ENCODE results near the gene EXOC6B. TPM values are rescaled to one million over a fixed set of nuclear protein-coding genes. Genes with fewer than 3 reads are reported as not detected.

EXOC6B gene
- total RNA-seq, 1 donor from 2014 or later = 45.6 TPM

DNA sequence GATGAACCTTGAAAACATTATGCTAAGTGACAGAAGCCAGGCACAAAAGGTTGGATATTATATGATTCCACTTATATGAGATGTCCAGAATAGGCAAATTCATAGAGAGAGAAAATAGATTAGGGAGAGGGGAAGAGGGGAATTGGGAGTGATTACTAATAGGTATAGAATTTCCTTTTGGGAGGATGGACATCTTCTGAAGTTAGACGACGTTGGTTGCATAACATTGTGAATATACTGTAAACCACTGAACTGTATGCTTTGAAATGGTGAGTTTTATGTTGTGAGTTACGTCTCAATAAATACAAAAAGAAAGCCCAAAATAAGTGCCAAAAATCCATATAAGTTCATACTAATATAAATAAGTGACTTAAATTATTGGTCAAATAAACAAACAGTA is 659.6 kb downstream of the EXOC6B start:
- no peak for DNase-seq (ENCODE audit: low spot score)
- Mint-ChIP-seq H3K27me3 (ENCODE audit: unreplicated experiment) (peaks cover 1% of the 10 kb centered on the region), H3K36me3 (ENCODE audit: low read depth, unreplicated experiment) (no peaks in the 10 kb centered on the region), H3K4me3 (ENCODE audit: unreplicated experiment) (no peak overlapping the region), H3K9me3 (ENCODE audit: unreplicated experiment) (no peaks in the 10 kb centered on the region), H3K27ac (ENCODE audit: unreplicated experiment) (no peak overlapping the region), H3K4me1 (ENCODE audit: unreplicated experiment) (no peaks in the 10 kb centered on the region)
- no peak for TF ChIP-seq CTCF (IDR thresholded peaks at IDR 0.05; ENCODE audit: unreplicated experiment)

- Mint-ChIP-seq H3K9me3 (ENCODE audit: unreplicated experiment) (no peaks in the 10 kb centered on the region), H3K27me3 (ENCODE audit: unreplicated experiment) (no peaks in the 10 kb centered on the region), H3K27ac (ENCODE audit: unreplicated experiment) (no peak overlapping the region), H3K36me3 (ENCODE audit: low read depth, unreplicated experiment) (no peaks in the 10 kb centered on the region), H3K4me3 (ENCODE audit: unreplicated experiment) (no peak overlapping the region), H3K4me1 (ENCODE audit: unreplicated experiment) (peaks cover 2% of the 10 kb centered on the region)
- no peak for DNase-seq (ENCODE audit: low spot score)
- TF ChIP-seq CTCF (IDR thresholded peaks at IDR 0.05; ENCODE audit: unreplicated experiment) = no peak
Observed at GRCh38 chr2:72165792-72166191, 660.0 kb downstream of the EXOC6B start.

GRCh38 chr2:72162574-72162973 is 663.3 kb downstream of the EXOC6B start:
- TF ChIP-seq CTCF (IDR thresholded peaks at IDR 0.05; ENCODE audit: unreplicated experiment) = no peak
- Mint-ChIP-seq H3K36me3 (ENCODE audit: low read depth, unreplicated experiment) (no peaks in the 10 kb centered on the region), H3K27ac (ENCODE audit: unreplicated experiment) (no peak overlapping the region), H3K27me3 (ENCODE audit: unreplicated experiment) (peaks cover 1% of the 10 kb centered on the region), H3K9me3 (ENCODE audit: unreplicated experiment) (no peaks in the 10 kb centered on the region), H3K4me1 (ENCODE audit: unreplicated experiment) (peaks cover 14% of the 10 kb centered on the region), H3K4me3 (ENCODE audit: unreplicated experiment) (no peak overlapping the region)
- DNase-seq (ENCODE audit: low spot score) = no peak

DNA sequence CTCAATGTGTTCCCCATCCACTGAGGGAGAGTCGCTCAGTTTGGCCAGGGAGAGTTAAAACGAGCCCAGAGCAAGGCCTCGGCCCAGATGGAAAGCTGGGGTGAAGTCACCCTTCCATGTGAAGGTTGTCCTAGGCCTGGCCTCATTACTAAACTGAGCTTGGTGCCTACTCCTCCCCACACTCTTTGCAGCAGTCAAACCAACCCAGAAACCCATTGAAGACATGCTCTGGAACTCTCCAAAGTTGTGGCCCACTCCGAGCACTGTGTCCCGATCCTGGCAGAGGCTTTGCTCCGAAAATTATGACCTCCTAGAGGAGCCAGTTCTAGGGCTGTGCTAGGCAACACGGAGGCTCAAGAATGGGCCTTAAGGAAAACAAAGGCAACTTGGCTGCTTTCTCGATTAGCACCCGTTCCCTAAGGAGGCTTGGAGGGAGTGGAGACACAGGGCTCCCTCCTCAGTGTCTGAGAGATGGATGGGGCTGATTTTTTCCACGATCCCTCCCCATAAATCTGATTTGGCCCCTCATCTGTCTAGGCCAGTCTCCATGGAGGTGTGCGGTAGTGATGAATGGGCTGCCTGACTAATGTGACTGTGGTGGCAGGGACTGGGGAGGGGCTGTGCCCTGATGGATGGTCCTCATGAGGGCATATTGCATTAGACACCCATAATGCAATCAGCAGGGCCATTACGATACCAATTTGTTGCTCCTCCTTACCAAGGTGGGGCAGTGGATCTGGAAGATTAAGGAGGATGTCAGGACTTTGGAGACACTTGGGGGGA is 666.4 kb downstream of the EXOC6B start:
- no peaks in the 10 kb centered on the region for H3K36me3 Mint-ChIP-seq (ENCODE audit: low read depth, unreplicated experiment)
- H3K27me3 Mint-ChIP-seq (ENCODE audit: unreplicated experiment) = peaks cover 4% of the 10 kb centered on the region
- peaks cover 19% of the 10 kb centered on the region for H3K4me1 Mint-ChIP-seq (ENCODE audit: unreplicated experiment)

More for the DNA sequence above, 666.4 kb downstream of the EXOC6B start:
- DNase-seq (ENCODE audit: low spot score) = no peak
- Mint-ChIP-seq H3K4me3 (ENCODE audit: unreplicated experiment) (no peak overlapping the region), H3K27ac (ENCODE audit: unreplicated experiment) (no peak overlapping the region), H3K9me3 (ENCODE audit: unreplicated experiment) (no peaks in the 10 kb centered on the region)
- no peak for TF ChIP-seq CTCF (IDR thresholded peaks at IDR 0.05; ENCODE audit: unreplicated experiment)
